ENCODE results near the gene MTMR1.

MTMR1 gene

DNA sequence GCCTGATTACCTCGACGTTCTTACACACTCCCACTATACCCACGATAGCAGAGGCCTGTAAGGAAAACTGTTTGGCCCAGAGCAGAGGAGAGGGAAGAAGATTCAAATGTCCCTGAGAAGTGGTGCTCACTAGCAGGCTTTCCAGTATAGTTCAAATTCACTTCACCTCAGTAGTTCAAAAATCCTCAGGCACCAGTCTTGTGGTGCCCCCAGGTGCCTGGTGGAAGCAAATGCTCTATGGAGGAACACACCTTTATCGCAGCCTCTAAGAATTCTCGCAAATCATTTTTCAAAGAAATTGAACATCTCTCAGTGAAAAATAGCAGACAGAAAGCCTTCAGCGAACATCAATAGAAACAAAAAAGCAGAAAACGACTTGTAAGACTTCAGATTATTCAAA lies 12.2 kb upstream of the MTMR1 start:
- Histone ChIP-seq H3K27ac (ENCODE audit: low read length) (no peak overlapping the region), H3K36me3 (ENCODE audit: insufficient read depth, low read depth, low read length) (no peaks in the 10 kb centered on the region), H3K27me3 (ENCODE audit: insufficient read depth, low read length) (no peaks in the 10 kb centered on the region), H3K9ac (ENCODE audit: low read depth, low read length) (no peak overlapping the region), H3K9me3 (ENCODE audit: insufficient read depth, low read depth, low read length) (no peaks in the 10 kb centered on the region), H3K4me1 (ENCODE audit: insufficient read depth, low read length) (no peaks in the 10 kb centered on the region), H3K4me3 (ENCODE audit: low read length) (no peak overlapping the region)

DNA sequence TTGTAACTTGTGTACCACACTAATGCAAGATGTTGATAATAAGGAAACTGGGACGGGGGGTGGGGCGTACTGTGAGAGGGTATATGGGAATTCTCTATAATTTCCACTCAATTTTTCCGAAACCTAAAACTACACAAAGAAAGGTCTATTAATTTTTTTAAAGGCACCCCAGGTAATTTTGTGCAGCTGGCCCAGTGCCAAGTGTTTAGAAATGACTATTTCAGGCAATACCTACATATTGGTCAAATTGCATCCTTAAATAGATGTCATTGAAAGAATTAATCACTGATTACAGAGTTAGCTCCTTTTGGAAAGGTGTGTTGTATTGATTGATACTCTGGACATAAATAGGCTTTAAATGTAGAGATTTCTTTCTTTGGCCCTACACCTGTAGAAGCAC lies 10.1 kb upstream of the MTMR1 start:
- Histone ChIP-seq H3K4me3 (ENCODE audit: low read length) (no peak overlapping the region), H3K27ac (ENCODE audit: low read length) (no peak overlapping the region), H3K9ac (ENCODE audit: low read depth, low read length) (no peak overlapping the region), H3K4me1 (ENCODE audit: insufficient read depth, low read length) (no peaks in the 10 kb centered on the region), H3K27me3 (ENCODE audit: insufficient read depth, low read length) (no peaks in the 10 kb centered on the region), H3K9me3 (ENCODE audit: insufficient read depth, low read depth, low read length) (no peaks in the 10 kb centered on the region), H3K36me3 (ENCODE audit: insufficient read depth, low read depth, low read length) (no peaks in the 10 kb centered on the region)

DNA sequence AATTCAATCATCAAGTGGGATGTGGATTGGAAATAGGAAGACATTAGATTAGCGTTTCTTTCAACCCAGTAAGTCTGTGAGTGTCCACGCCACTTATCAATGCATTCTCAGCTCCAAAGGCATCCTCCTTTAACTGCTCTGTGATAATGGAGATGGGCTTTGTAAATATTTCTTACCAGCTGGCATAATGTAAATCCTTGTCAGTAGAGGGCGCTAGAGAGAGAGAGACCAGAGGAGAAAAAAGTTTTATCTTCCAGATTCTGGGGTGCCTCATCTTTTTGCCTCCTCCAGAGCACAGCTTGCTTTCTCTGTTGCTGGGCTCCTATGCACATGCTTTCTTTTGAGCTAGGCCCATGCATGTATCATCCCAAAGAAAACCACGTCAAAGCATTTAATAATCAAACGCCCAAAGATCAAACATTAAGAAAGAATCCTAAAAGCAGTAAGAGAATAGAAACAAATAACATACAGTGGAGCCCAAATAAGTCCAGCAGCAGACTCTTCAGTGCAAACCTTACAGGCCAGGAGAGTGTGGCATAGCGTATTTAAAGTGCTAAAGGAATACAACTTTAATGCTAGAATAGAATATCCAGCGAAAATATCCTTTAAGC lies 9.6 kb upstream of the MTMR1 start:
- Histone ChIP-seq H3K9ac (ENCODE audit: low read depth, low read length) (no peak overlapping the region), H3K27me3 (ENCODE audit: insufficient read depth, low read length) (no peaks in the 10 kb centered on the region), H3K36me3 (ENCODE audit: insufficient read depth, low read depth, low read length) (no peaks in the 10 kb centered on the region), H3K4me1 (ENCODE audit: insufficient read depth, low read length) (no peaks in the 10 kb centered on the region), H3K9me3 (ENCODE audit: insufficient read depth, low read depth, low read length) (no peaks in the 10 kb centered on the region), H3K4me3 (ENCODE audit: low read length) (no peak overlapping the region), H3K27ac (ENCODE audit: low read length) (no peak overlapping the region)

DNA sequence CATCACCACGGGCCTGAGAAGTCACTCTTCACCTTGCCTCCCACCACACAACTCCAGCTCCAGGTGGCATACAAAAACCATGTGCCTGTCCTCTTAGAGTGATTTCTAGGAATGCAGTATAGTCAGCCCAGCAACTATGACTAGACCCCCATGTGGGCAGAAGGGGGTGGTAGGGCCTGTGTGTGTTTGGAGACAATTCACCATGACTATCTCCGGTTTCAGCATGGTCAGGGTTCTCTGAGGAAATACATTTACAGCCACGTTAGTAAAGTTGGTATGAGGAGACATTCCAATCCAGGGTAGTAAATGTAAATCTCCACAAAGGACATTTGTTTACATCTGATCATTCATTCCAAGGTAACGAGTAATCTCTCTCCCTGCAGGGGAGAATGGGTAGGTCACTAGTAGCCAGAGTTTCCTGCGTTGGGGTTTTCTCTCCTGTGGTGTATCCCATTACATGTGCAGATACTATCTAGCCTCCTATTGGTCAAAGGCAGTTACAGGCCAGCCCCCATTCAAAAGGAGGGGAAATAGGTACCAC lies 4.2 kb upstream of the MTMR1 start:
- no peaks in the 10 kb centered on the region for H3K36me3 ChIP-seq (ENCODE audit: insufficient read depth, low read depth, low read length)
- no peak overlapping the region for H3K9ac ChIP-seq (ENCODE audit: low read depth, low read length)
- no peaks in the 10 kb centered on the region for H3K9me3 ChIP-seq (ENCODE audit: insufficient read depth, low read depth, low read length)
- H3K4me1 ChIP-seq (ENCODE audit: insufficient read depth, low read length), result no peaks in the 10 kb centered on the region
- no peak overlapping the region for H3K4me3 ChIP-seq (ENCODE audit: low read length)
- H3K27me3 ChIP-seq (ENCODE audit: insufficient read depth, low read length), result no peaks in the 10 kb centered on the region
- H3K27ac ChIP-seq (ENCODE audit: low read length), result no peak overlapping the region

DNA sequence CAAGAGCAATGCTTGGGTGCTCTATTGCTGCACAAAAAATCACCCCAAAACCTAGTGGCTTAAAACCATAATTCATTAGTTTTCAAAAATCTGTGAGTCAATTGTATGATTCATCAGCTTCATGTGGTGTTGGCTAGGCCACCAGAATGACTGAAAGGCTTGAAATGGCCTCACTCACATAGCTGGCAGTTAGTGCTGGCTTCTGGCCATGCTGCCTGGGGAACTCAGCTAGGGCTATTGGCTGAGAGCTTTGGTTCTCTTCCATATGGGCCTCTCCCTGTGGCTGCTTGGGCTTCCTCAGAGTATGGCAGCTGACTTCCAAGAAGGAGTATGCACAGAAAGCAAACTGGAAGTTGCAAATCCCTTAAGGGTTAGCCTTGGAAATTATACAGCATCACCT lies 3.1 kb upstream of the MTMR1 start:
- Histone ChIP-seq H3K27ac (ENCODE audit: low read length) (no peak overlapping the region), H3K4me1 (ENCODE audit: insufficient read depth, low read length) (no peaks in the 10 kb centered on the region), H3K27me3 (ENCODE audit: insufficient read depth, low read length) (no peaks in the 10 kb centered on the region), H3K9me3 (ENCODE audit: insufficient read depth, low read depth, low read length) (no peaks in the 10 kb centered on the region), H3K4me3 (ENCODE audit: low read length) (no peak overlapping the region), H3K9ac (ENCODE audit: low read depth, low read length) (no peak overlapping the region), H3K36me3 (ENCODE audit: insufficient read depth, low read depth, low read length) (no peaks in the 10 kb centered on the region)

DNA sequence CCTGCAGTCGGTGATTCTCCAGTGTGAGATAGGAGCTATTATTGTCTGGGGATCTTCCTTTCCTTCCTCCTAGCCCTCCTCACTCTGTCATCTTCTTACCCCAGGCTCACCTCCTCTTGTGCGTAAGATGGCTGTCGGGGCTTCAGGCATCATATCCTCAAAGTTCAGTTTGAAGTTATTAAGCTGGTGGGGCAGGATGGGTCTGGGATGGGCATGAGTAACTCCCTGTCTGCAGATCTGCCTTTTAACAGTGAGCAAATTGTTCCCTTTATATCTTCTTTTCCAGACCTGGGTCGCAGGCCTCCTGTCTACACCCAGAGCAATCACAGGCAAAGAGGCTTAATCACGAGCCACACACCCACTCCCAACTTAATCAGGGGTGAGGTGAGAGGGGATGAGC lies 900 bp upstream of the MTMR1 start:
- H3K27ac ChIP-seq (ENCODE audit: low read length), result no peak overlapping the region

DNA sequence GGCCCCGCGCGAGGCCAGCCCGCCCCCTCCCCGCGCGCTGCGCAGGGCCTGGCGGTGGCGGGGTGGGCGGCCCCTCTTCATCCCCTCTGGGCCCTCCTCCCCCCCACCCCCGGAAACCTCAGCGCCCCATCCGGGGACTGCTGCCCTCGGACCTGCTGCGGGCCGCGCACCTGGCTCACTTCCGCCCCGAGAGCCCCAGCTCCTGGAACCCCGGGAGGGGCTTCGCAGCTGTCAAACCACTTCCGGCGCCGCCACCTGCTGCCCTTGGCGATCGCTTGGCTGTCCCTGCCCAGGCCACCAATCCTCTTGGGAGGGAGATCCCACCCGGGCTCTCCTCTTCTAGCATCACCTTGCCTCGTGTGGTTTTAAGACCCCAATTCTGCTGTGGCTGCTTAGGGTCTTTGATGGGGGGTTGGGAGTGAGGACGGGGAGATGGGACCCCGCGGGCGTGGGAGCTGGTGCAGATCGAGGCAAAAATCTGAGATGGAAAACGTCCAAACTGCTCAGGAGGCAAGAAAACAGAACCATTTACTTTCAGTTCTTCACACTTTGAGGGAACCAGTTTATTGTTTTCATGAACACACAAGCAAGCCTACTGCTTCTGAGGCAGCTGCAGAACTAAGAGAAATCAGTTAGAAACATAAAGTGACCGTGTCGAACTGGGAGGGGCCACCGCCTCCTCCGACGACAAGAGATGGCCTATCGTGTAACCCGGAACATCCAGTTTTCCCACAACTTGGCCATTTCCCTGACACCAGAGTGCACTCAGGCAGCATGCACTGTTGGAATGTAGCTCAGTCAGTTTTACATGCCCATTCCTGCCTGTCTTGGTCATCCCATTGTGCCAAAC lies 754 bp downstream of the MTMR1 start:
- Histone ChIP-seq H3K9ac (ENCODE audit: low read depth, low read length) (peak overlapping the region; percentile 29; the same call in 1 of the 2 replicates), H3K27ac (ENCODE audit: low read length) (no peak overlapping the region), H3K4me1 (ENCODE audit: insufficient read depth, low read length) (no peaks in the 10 kb centered on the region)

More for the DNA sequence above, 900 bp upstream of the MTMR1 start:
- H3K4me1 ChIP-seq (ENCODE audit: insufficient read depth, low read length), result no peaks in the 10 kb centered on the region
- no peaks in the 10 kb centered on the region for H3K9me3 ChIP-seq (ENCODE audit: insufficient read depth, low read depth, low read length)
- H3K9ac ChIP-seq (ENCODE audit: low read depth, low read length), result peak overlapping the region; percentile 85; the same call in 1 of the 2 replicates
- no peaks in the 10 kb centered on the region for H3K36me3 ChIP-seq (ENCODE audit: insufficient read depth, low read depth, low read length)
- H3K4me3 ChIP-seq (ENCODE audit: low read length), result peak overlapping the region; percentile 88
- no peaks in the 10 kb centered on the region for H3K27me3 ChIP-seq (ENCODE audit: insufficient read depth, low read length)

DNA sequence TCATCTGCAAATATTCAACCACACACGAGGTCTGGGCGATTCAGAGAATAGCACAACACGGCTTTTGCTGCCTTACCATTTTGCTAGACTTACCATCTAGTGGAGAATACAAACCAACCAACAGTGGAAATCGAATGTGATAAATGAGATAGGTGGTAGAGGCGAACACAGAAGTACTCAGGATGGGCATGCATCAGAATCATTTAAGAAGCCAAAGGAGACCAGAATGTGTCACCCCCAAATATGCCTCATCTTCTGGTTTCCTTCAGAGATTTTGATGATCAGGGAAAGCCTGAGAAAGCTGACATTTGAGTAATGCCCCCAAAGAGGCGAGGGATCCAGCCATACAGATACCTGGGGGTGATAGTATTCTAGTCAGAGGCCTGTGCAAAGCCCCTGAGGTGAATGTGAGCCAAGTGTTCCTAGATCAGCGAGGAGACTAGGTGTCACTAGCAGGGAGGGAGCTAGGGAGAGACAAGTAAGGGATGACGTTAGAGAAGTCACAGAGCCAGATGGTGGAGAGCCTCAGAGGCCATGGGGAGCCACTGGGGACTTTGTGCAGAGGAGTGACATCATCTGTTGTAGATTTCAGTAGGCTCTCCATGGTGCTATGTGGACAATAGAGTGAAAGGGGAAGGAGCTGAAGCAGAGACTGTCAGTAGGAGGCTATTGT lies 1.7 kb downstream of the MTMR1 start:
- no peak overlapping the region for H3K4me3 ChIP-seq (ENCODE audit: low read length)
- H3K4me1 ChIP-seq (ENCODE audit: insufficient read depth, low read length), result no peaks in the 10 kb centered on the region
- H3K27me3 ChIP-seq (ENCODE audit: insufficient read depth, low read length), result no peaks in the 10 kb centered on the region
- no peak overlapping the region for H3K27ac ChIP-seq (ENCODE audit: low read length)
- H3K36me3 ChIP-seq (ENCODE audit: insufficient read depth, low read depth, low read length), result 0 out of 2 replicates have a peak, but pooled peaks cover 3% of the 10 kb centered on the region
- no peaks in the 10 kb centered on the region for H3K9me3 ChIP-seq (ENCODE audit: insufficient read depth, low read depth, low read length)
- H3K9ac ChIP-seq (ENCODE audit: low read depth, low read length), result no peak overlapping the region

More for the DNA sequence above, 754 bp downstream of the MTMR1 start:
- Histone ChIP-seq H3K9me3 (ENCODE audit: insufficient read depth, low read depth, low read length) (no peaks in the 10 kb centered on the region), H3K27me3 (ENCODE audit: insufficient read depth, low read length) (no peaks in the 10 kb centered on the region), H3K4me3 (ENCODE audit: low read length) (peak overlapping the region; percentile 68), H3K36me3 (ENCODE audit: insufficient read depth, low read depth, low read length) (no peaks in the 10 kb centered on the region)

DNA sequence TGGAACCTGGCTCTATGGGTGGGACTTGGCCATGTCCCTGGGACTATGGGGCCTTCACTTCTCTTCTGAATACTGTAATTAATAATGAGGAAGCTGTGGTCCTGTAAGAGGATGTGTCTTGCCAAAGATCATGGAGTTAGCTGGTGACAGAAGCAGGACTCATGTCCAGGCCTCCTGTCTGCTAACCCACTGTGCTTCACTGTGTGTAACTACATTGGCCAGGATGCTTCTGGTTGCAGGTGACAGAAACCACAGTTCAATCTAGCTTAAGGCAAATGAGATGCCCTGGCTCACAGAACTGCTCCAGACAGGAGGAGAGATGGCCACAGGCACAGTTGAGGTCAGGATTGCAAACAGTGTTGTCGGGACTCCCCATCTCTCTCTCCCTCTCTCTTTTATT lies 3.1 kb downstream of the MTMR1 start:
- Histone ChIP-seq H3K4me3 (ENCODE audit: low read length) (no peak overlapping the region), H3K36me3 (ENCODE audit: insufficient read depth, low read depth, low read length) (0 out of 2 replicates have a peak, but pooled peaks cover 3% of the 10 kb centered on the region), H3K4me1 (ENCODE audit: insufficient read depth, low read length) (no peaks in the 10 kb centered on the region), H3K27me3 (ENCODE audit: insufficient read depth, low read length) (no peaks in the 10 kb centered on the region), H3K27ac (ENCODE audit: low read length) (no peak overlapping the region), H3K9ac (ENCODE audit: low read depth, low read length) (no peak overlapping the region), H3K9me3 (ENCODE audit: insufficient read depth, low read depth, low read length) (no peaks in the 10 kb centered on the region)

DNA sequence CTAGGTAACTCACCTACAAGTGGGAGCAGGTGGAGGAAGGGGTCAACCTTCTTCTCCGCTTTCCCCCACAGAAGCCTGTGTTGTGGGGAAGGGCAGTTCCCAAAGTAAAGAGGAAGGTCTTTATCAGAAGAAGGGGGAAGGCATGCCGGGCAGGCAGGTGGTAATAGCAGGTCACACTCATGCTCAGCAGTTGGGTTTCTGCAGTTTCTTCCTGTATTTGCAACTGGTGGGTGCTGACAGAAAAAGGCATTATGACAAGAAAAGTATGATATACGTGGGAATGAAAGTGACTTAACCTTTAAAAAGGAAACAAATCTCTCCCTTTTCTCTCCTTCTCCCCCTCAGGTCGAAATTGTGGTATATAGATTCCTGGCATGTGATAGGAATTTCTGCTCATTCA lies 3.7 kb downstream of the MTMR1 start:
- no peaks in the 10 kb centered on the region for H3K4me1 ChIP-seq (ENCODE audit: insufficient read depth, low read length)
- 0 out of 2 replicates have a peak, but pooled peaks cover 3% of the 10 kb centered on the region for H3K36me3 ChIP-seq (ENCODE audit: insufficient read depth, low read depth, low read length)
- H3K27ac ChIP-seq (ENCODE audit: low read length), result no peak overlapping the region

DNA sequence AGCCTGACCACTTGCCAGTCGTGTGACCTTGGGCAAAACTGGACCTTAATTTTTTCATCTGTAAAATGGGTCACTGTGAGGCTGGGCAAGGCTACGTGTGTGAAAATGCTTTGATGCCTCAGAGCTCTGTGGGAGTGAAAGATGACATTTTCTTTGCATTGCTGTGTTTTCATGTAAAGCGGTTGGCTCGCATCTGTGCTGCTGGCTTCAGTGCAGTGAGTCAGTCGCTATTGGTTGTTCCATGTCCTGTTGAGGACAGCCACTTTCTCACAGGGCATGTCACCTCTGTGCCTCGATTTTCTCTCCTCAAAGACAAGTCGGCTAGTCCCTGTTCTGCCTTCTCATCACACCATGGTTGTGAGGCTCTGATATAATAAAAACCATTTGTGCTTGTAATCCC lies 4.4 kb downstream of the MTMR1 start:
- H3K9me3 ChIP-seq (ENCODE audit: insufficient read depth, low read depth, low read length), result no peaks in the 10 kb centered on the region
- 0 out of 2 replicates have a peak, but pooled peaks cover 3% of the 10 kb centered on the region for H3K36me3 ChIP-seq (ENCODE audit: insufficient read depth, low read depth, low read length)
- no peaks in the 10 kb centered on the region for H3K27me3 ChIP-seq (ENCODE audit: insufficient read depth, low read length)
- no peak overlapping the region for H3K4me3 ChIP-seq (ENCODE audit: low read length)
- no peak overlapping the region for H3K27ac ChIP-seq (ENCODE audit: low read length)
- no peak overlapping the region for H3K9ac ChIP-seq (ENCODE audit: low read depth, low read length)
- H3K4me1 ChIP-seq (ENCODE audit: insufficient read depth, low read length), result no peaks in the 10 kb centered on the region

More for the DNA sequence above, 3.7 kb downstream of the MTMR1 start:
- no peak overlapping the region for H3K4me3 ChIP-seq (ENCODE audit: low read length)
- H3K9ac ChIP-seq (ENCODE audit: low read depth, low read length), result no peak overlapping the region
- H3K9me3 ChIP-seq (ENCODE audit: insufficient read depth, low read depth, low read length), result no peaks in the 10 kb centered on the region
- no peaks in the 10 kb centered on the region for H3K27me3 ChIP-seq (ENCODE audit: insufficient read depth, low read length)

All from iPS-20b (cell line).